Measurements from ENCODE around the gene VAT1L.

The VAT1L gene, protein sequence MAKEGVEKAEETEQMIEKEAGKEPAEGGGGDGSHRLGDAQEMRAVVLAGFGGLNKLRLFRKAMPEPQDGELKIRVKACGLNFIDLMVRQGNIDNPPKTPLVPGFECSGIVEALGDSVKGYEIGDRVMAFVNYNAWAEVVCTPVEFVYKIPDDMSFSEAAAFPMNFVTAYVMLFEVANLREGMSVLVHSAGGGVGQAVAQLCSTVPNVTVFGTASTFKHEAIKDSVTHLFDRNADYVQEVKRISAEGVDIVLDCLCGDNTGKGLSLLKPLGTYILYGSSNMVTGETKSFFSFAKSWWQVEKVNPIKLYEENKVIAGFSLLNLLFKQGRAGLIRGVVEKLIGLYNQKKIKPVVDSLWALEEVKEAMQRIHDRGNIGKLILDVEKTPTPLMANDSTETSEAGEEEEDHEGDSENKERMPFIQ

DNA sequence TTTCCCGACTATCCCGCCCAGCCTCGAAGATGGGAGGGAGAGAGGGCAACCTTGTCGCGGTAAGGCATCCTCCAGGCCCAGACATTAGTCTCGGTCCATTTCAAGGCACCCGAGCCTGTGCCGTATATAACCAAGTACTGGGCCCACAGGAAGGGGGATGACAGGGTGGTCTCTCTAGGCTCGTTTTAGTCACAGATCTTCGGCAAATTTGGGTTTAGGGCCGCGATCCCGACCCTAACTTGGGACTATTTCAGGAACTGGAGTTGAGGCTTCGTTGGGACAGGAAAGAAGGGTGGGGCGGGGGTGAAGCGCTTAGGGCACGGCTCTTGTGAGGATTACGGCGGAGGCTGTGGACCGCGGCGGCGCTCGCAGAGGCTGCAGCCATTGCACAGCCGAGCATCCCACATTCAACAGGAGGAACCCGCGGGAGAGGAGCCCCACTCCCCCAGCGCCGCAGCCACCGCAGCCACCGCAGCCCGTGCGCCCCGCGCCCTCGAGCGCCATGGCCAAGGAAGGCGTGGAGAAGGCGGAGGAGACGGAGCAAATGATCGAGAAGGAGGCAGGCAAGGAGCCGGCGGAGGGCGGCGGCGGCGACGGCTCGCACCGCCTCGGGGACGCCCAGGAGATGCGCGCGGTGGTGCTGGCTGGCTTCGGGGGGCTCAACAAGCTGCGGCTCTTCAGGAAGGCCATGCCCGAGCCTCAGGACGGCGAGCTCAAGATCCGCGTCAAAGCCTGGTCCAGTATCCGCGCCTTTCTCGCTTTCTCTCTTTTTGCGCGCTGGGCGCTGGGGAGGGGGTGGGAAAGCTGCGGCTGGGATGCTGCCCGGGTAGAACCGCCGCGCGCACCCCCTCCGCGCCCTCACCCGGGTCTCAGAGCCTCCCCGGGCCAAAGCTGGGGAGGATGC, at the start of gene VAT1L:
Gene VAT1L (plus strand): TSS at position 384 of the 904 bp plus-strand sequence. CDS start 119 bp downstream, at position 503.
- peak; percentile 60 for DNase-seq

DNA sequence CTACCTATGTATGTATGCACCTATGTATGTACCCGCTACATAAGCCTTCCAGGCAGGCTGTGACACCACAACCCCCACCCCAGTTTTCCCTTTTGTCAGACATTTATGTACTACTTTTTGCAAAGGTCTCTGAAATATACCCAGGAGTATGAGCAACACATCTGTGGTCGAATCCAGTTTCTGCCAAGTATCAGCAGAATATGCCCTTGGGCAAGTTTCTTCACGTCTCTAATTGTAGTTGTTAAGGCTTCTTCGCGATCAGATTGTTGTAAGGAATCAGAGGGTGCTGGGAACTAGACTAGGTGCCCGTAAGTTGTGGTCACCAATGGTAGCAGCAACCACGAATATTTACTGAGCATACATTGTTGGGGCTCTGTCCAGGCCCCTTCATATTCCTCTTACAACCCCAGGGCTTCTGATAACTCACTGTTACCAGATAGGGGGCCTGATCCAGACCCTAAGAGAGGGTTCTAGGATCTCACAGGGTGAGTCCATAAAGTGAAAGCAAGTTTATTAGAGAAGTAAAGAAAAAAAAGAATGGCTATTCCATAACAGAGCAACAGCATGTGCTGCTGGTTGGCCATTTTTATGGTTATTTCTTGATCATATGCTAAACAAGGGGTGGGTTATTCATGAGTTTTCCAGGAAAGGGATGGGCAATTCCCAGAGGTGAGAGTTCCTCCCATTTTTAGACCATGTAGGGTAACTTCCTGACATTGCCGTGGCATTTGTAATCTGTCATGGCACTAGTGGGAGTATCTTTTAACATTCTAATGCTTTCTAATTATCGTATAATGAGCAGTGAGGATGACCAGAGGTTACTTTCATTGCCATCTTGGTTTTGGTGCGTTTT, 49.4 kb upstream of the VAT1L start:
- DNase-seq = no peak

DNA sequence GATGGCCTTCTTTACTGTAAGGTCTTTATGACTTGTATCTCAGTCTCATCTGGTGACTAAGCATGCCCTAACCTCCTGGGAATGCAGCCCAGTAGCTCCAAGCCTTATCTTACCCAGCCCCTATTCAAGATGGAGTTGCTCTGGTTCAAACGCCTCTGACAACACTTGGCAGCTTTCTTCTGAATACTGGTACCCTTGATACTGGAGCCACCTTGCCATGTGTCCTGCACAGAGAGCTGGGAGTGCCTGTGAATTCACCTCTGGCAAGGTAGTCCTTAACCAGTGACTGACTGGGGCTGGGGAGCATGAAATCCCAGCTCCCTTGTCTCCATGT, 48.8 kb upstream of the VAT1L start:
- no peak for DNase-seq

DNA sequence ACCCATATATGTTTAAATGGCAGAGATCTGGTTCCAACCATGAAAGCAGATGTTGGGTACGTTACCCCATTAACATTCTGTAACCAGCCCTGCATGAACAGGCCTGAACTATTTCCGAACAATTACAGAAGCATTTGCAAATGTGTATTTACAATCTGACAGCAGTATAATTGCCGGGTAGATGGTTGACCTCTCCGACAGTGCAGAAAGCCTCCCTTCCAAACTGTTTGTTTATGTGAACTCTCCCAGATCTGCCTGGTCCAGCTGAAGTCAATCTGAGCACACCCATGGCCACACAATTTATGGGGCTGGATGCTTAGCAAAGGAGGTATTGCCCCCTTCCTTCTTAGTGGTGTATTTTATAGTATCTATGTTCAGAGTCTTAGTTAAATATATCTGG, 44.2 kb upstream of the VAT1L start:
- DNase-seq = no peak

DNA sequence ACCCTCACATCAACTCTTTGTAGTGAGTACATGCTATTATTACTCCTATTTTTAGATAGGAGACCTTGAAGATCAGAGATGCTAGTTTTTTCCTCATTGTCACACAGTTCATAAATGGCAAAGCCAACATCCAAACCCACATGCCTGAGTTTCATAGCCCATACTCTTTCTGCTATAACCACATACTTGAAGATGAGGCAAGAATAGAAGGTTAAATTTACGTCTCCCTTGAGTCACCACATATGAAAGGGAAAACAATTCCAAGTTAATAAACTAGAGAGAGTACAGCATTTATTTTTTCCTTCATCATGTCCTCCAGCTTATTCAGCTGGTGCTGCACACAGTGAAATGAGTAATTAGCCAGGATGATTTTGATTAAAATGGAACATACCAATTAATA, 42.4 kb upstream of the VAT1L start:
- DNase-seq = no peak

DNA sequence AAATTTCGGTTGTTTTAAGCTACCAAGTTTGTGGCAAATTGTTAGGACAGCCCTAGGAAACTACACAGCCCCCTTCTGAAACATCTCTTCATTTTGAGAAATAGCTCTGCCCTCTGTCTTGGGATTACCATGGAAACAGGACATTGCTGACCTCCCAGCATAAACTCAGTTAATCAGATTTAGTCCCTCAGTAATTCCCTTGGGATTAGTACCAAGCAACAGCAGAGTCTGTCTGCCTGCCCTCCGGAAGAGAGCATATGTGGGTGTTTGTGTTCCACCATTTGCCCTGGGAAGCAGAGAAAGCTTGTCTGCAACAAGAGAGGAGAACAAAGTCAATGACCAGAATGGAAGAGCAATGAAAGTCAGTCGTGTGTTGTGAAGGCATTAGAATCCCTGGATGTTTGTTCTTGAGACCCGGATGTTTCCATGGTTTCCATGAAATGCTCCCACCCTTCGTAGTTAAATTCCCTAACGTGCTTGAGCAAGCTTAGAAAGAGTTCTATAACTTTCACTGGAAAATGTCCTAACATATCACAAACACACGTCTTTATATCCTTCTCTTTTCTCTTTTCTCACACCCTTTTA, 39.9 kb upstream of the VAT1L start:
- DNase-seq = no peak

DNA sequence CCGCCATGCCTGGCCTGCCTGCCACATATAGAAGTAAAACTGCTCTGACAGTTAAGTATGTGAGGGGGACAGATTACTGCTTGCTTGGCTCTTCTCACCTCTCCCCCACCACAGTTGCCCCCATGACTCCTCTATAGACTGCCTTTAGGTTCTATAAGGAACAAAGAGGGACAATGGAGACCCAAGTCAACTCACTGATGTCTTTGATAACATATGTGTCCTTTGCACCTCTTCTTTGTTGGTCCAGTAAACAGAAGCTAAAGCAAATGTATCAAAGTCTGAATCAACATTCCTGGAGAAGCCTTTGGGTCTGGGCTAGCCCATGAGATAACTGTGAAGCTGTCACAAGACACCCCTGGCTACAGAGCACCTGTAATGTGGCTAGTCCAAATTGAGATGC, 38.9 kb upstream of the VAT1L start:
- DNase-seq = no peak

DNA sequence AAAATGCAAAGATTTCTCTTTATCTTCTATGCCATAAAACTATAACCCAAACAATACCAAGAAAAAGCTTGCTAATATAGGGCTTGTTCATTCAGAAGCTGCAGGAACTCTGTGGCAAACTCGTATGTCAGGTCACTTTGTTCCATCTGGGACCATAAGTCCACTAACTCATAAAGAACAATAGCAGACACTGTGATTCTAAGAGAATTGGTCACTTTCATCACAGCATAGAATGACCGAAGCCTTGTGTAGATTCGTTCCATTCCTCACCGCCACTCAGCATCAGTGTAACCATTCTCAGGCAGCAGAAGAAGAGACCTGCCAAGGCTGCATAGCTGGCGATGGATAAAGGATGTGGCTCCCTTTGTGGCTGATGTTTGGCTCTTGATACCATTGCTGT, 30.3 kb upstream of the VAT1L start:
- no peak for DNase-seq

DNA sequence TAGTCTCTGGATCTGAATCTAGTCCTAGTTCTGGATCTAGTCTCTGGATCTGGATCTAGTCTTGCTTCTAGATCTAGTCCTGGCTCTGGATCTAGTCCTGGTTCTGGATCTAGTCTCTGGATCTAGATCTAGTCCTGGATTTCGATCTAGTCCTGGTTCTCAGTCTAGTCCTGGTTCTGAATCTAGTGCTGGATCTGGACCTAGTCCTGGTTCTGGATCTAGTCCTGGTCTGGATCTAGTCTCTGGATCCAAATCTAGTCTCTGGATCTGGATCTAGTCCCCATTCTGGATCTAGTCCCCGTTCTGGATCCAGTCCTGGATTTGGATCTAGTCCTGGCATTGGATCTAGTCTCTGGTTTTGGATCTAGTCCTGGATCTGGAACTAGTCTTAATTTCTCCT, 29.9 kb upstream of the VAT1L start:
- DNase-seq = no peak

DNA sequence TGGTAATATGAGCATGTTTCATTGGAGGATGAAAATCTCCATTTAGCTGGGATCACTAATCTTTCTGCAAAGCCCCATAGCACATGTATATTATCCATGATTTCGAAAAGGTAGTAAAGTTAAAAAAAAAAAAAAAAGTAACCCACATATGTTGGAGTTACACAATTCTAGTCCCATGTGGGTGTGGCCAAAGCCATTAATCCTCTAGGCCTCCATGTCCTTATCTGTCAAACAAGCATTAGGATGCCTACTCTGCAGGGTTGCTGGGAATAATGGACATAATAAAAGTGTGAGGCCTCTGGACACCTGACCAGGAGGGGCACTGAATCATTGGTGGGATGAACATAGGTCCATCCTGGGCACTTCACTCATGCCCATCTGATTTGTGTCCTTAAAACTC, 29.2 kb upstream of the VAT1L start:
- DNase-seq = no peak

DNA sequence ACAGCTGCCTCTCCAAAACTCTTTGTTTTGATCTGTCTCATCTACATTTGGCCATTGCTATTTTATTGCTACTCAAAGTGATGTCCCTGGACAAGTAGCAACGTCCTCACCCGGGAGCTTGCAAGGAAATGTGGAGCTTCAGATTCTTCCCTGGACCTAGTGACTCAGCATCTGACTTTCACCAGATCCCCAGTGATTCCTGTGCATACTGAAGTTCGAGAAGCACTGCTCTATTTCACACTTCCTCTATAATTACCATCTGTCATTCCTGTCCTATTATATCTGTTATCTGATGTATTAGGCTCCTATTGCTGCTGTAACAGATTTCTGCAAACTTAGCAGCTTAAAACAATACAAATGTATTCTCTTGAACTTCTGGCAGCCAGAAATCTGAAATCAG, 28.5 kb upstream of the VAT1L start:
- no peak for DNase-seq

DNA sequence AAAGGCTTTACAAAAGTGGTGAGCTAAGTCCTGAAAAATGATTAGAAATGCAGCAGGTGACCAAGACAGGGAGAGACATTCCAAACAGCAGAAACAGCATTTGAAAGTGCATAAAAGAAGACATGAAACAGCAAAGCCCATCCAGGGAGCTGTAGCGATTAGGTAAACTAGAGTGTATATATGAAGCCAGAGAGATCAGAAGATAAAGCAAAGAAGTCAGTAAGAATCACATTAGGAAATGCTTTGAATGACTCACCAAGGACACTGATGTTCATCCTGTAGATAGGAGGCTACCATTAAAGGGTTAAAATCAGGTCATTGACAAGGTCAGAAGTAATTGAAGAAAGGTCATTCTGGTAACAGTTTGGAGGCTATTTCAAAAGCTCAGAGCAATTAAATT, 27.6 kb upstream of the VAT1L start:
- DNase-seq = no peak

DNA sequence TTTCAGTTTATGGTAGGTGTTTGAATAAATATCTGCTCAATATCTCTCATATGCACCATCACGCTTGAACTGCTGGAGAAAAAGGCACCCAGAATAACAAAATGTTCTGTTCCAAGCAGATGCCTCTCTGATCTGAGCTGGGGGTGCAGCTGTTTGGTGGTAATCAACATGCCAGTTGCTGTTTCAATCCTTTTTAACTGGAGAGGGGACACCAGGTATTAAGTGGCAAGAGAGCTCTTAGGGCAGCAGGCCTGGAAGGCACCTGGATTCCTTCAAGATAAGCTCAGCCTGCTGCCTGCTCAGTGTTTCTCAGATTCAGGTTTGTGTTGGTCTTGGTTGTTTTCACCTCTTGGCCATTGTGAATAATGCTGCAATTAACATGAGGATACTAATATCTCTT, 27.2 kb upstream of the VAT1L start:
- no peak for DNase-seq

DNA sequence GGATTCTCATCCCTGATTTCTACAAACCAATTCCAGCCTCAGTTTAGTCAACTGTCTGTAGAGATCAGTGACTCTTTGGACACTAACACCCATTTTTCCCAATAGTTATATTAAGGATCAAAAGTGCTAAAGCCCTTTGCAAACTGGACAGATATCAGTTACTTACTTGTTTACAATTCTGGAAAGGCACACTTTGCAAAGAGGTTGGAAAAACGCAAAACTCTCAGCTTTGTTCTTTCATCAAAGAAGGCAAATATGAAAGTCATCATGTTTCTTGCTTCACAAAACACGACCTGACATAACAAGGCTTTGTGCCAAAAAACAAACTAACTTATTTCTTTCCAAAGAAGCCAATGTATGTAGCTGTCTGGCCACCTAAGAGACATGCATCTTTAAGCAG, 26.1 kb upstream of the VAT1L start:
- DNase-seq = no peak

DNA sequence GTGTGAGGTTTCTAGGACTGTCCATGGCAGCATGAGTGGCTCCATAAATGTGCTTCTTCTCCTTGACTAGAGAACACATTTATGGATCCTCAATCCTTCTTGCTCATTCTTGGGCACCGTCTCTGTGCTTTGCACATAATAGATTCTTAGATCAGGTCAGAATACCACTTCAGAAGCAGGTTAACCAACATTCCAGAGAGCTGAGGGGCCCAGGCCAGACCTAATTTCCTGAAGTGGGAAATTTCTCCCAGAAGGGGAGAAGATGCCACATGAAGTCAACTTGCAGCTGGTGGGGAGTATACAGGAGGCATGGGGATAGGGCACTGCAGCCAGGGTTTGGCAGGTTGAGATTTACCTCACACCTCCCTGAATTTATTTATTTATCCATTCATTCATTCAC, 24.4 kb upstream of the VAT1L start:
- DNase-seq = no peak

DNA sequence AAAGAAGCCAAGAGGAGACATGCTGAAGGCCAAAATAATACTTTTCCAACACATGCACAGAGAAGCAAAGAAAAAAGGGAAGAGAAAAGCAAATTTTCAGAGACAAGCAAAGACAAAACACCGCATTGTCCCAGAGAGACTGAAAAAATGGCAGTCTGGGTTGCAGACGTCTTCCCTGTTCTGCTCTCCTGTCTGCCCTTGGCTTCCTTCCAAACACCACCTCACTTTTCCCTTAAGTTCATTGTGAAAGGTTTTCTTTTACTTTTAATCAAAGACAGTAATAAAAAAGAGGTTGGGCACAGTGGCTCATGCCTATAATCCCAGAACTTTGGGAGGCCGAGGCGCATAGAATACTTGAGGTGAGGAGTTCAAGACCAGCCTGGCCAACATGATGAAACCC, 21.2 kb upstream of the VAT1L start:
- no peak for DNase-seq

DNA sequence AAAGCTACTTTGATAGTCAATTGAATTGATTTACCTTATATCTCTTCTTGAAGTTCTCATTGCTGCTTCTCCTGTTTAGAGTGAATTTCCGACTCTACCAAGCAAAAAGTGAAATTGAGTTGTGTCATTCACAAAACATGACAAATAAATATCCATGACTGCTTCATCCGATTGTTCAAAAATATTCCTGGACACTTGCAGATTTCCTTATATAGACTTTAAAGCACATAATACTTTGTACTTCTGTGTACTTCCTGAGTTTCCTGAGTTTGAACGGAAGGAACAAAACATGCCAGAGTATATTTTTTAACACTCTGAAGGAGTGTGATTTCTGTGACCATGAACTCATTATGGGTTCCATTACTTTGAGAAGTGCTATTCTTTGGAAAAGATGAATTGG, 20.5 kb upstream of the VAT1L start:
- DNase-seq = no peak

DNA sequence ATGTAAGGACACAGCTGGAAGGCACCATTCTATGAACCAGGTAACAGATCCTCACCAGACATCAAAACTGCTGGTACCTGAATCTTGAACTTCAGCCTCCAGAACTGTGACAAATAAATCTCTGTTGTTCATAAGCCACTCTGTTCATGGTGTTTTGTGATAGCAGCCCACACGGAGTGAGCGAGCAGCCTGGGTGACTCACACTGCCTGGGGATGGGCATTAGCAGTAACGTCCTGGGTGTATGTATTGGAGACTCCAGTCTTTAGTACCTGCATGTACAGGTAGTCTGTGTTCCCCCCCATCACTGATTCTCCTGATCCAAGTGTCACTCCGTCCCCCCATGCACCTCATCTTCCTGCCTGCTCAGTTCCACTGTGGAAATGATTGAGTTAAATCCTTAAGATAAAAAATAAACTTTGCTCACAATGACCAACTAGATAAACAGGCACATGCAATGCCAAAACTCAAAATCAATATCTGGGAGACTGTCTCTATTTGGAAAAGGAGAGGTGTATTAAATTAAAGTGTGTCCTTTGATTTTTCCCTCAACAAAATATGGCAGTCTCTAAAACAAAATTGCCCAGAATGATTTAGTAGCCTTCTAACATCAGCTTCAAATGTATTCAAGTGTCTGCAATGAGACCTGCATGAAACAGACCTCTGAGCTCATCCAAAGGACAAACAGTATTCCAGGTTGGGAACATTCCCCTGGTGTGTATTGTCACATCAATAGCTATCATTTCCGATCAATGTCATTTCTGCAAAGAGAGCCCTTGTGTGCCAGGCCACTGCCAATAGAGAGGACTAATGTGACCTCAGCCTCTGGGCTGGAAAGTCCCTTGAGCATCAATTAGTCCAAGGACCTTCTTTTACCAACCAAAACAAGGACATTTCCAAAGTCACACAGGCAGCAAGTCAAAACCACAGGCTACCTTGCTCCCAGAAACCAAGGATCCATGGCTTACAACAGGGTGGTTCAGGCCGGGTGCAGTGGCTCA, 12.2 kb upstream of the VAT1L start:
- DNase-seq = no peak

DNA sequence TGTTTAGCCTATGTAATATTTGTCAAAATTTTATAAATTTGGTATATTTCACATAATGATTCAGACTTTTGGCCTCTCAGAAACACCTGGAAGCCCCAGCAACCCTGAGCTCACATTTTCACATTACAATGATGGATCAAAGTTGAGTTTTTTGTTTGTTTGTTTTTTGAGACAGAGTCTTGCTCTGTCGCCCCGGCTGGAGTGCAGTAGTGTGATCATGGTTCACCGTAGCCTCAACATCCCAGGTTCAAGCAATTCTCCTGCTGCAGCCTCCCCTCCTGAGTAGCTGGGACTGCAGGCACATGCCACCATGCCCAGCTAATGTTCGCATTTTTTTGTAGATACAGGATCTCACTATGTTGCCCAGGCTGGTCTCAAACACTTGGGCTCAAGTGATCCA, 10.6 kb upstream of the VAT1L start:
- DNase-seq = no peak

DNA sequence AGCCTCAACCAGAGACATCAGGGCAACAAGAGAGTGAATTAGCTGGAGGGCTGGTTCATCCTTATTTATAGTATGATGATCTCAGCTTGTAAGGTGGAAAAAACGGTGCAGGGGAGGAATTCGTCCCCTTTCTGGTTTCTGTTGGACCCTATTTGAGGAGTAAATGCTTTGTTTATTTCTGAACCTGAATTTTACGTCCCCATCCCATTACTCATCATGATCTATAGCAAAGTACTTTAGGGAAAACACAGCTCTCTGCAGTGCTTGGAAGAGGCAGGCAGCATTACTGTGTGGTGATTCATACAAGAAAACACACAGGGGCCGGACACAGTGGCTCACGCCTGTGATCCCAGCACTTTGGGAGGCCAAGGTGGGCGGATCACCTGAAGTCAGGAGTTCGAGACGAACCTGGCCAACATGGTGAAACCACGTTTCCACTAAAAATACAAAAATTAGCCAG, 8.0 kb upstream of the VAT1L start:
- no peak for DNase-seq

DNA sequence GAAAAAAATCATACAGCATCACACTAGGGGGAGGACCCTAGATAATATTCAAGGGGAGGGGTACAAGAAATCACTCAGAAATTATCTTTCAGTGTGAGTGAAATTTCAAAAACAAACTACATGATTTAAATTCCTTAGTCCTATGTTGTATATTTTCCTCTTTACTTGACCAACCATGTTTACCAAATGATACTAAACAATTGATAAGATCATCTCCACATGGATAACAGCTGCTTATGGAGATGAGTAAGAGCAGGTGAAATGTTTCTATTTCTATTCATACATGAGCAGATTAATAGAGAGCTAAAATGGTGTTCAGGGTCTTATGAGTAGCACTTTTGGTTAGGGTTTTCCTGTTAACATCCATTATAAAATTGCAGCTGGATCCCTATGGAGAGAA, 7.3 kb upstream of the VAT1L start:
- DNase-seq = no peak

DNA sequence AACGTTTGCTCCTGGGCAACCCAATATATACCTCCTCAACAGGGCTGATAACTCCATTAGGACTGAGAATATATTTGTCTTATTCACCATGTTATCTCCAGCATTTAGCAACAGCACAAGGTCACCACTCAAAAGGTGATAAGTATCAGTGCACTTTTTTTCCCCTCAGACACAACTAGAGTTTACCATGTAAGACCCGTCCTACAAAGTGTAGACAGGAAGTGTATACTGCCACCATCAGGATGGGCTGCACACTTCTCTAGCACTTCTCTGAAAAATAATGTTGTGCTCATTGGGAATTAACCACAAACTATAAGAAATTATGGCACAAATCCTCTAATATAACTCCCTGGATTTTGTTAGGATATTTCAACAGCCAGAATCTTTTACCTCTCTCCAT, 5.7 kb upstream of the VAT1L start:
- no peak for DNase-seq
